ENCODE results near the gene VDR.

The VDR gene

DNA sequence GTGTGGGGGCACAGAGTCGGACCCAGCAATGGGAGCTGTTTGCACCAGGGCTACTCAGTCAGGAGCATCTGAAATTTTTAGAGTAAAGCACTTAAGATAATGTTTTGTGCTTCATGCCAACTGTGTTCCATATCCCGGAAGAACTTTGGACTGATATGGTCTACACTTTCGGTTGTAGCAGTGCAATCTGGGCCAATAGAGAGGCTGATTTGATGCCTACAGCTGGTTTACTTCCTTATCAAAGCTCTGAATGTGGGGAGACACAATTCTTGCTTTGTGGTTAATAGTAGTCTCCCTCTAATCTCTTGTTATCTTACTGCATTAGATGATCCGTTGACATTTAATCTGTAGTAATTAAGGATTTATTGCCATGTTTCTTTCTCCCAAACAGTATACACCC is 7.8 kb upstream of the VDR start:
- Mint-ChIP-seq H3K9me3 (no peaks in the 10 kb centered on the region), H3K36me3 (ENCODE audit: insufficient read depth) (peaks cover 2% of the 10 kb centered on the region), H3K4me3 (no peak overlapping the region), H3K4me1 (no peaks in the 10 kb centered on the region), H3K27ac (ENCODE audit: low read depth) (no peak overlapping the region), H3K27me3 (peaks cover 35% of the 10 kb centered on the region)
- DNase-seq (ENCODE audit: low spot score in 2 of 2) (no peak), ATAC-seq (replicated peaks; ENCODE audit: extremely low read depth, poor library complexity, severe bottlenecking) (no peak)

DNA sequence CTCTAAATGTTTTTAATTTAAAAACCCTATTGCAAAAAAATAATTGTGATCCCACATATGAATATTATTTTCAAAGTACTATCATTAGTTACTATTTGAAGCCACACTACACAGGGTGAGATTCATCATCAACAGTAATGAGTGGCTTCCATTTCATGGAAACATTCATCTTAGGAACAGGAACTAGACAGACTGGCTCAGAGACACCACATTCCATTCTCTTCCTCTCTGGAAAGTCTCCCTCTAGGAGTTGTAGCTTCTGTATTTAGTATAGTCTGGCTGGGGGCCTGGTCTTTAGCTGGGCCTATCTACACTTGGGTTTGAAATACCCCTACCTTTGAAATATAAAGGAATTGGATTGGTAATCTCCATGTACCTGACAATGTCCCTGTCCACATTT is 6.2 kb upstream of the VDR start:
- no peaks in the 10 kb centered on the region for H3K4me1 Mint-ChIP-seq
- ATAC-seq (replicated peaks; ENCODE audit: extremely low read depth, poor library complexity, severe bottlenecking) (no peak), DNase-seq (ENCODE audit: low spot score in 2 of 2) (no peak)
- no peak overlapping the region for H3K27ac Mint-ChIP-seq (ENCODE audit: low read depth)
- H3K36me3 Mint-ChIP-seq (ENCODE audit: insufficient read depth), result peaks cover 2% of the 10 kb centered on the region
- H3K4me3 Mint-ChIP-seq, result no peak overlapping the region
- H3K27me3 Mint-ChIP-seq, result peaks cover 22% of the 10 kb centered on the region
- no peaks in the 10 kb centered on the region for H3K9me3 Mint-ChIP-seq

- Mint-ChIP-seq H3K9me3 (no peaks in the 10 kb centered on the region), H3K4me3 (no peak overlapping the region), H3K27me3 (peaks cover 22% of the 10 kb centered on the region), H3K4me1 (no peaks in the 10 kb centered on the region), H3K36me3 (ENCODE audit: insufficient read depth) (peaks cover 2% of the 10 kb centered on the region), H3K27ac (ENCODE audit: low read depth) (no peak overlapping the region)
- ATAC-seq (replicated peaks; ENCODE audit: extremely low read depth, poor library complexity, severe bottlenecking), result no peak
- DNase-seq (ENCODE audit: low spot score in 2 of 2), result no peak
Measured at GRCh38 chr12:47910486-47910885, 5.7 kb upstream of the VDR start.

- Mint-ChIP-seq H3K36me3 (ENCODE audit: insufficient read depth) (peaks cover 2% of the 10 kb centered on the region), H3K9me3 (no peaks in the 10 kb centered on the region), H3K4me3 (no peak overlapping the region), H3K27ac (ENCODE audit: low read depth) (no peak overlapping the region), H3K4me1 (no peaks in the 10 kb centered on the region), H3K27me3 (peaks cover 21% of the 10 kb centered on the region)
- DNase-seq (ENCODE audit: low spot score in 2 of 2) (no peak), ATAC-seq (replicated peaks; ENCODE audit: extremely low read depth, poor library complexity, severe bottlenecking) (no peak)
Measured at GRCh38 chr12:47909839-47910465, 5.2 kb upstream of the VDR start.

- H3K27me3 Mint-ChIP-seq, result peaks cover 9% of the 10 kb centered on the region
- H3K27ac Mint-ChIP-seq (ENCODE audit: low read depth), result no peak overlapping the region
- DNase-seq (ENCODE audit: low spot score in 2 of 2) (no peak), ATAC-seq (replicated peaks; ENCODE audit: extremely low read depth, poor library complexity, severe bottlenecking) (no peak)
- no peak overlapping the region for H3K4me3 Mint-ChIP-seq
- H3K4me1 Mint-ChIP-seq, result peaks cover 10% of the 10 kb centered on the region
- H3K9me3 Mint-ChIP-seq, result no peaks in the 10 kb centered on the region
- peaks cover 2% of the 10 kb centered on the region for H3K36me3 Mint-ChIP-seq (ENCODE audit: insufficient read depth)
Measured at GRCh38 chr12:47908738-47909137, 3.9 kb upstream of the VDR start.

DNA sequence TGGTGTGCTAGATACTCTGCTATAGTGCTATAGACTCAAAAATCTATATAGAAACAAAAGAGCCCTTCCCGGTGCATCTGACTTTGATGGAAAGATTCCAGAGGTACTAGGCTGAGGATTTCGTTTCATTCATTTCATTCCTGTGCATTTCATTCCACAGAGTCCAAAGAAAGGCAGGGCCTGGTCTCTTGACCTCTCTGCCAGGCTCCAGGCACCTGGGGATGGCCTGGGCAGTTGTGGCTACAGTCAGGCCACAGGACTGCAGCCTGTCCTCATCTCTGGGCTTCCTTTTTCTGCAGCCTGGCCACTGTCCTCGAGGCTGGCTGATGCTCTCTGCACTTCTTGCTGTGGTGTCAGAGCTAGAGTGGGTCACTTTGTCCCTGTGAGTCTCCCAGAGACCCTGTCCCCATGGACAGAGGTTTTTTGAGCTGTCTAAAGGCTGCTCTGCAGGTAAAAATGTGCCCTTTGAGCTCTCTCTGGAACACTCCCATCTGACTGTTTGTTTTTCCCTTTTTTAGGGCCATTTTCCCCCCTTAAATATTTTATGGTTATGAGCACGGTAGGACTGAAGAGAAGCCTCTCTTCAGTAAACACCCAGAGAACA is 3.2 kb upstream of the VDR start:
- peaks cover 2% of the 10 kb centered on the region for H3K36me3 Mint-ChIP-seq (ENCODE audit: insufficient read depth)
- DNase-seq (ENCODE audit: low spot score in 2 of 2) (no peak), ATAC-seq (replicated peaks; ENCODE audit: extremely low read depth, poor library complexity, severe bottlenecking) (no peak)
- H3K4me3 Mint-ChIP-seq, result no peak overlapping the region
- no peaks in the 10 kb centered on the region for H3K9me3 Mint-ChIP-seq
- peaks cover 18% of the 10 kb centered on the region for H3K4me1 Mint-ChIP-seq
- no peak overlapping the region for H3K27ac Mint-ChIP-seq (ENCODE audit: low read depth)
- peaks cover 6% of the 10 kb centered on the region for H3K27me3 Mint-ChIP-seq

DNA sequence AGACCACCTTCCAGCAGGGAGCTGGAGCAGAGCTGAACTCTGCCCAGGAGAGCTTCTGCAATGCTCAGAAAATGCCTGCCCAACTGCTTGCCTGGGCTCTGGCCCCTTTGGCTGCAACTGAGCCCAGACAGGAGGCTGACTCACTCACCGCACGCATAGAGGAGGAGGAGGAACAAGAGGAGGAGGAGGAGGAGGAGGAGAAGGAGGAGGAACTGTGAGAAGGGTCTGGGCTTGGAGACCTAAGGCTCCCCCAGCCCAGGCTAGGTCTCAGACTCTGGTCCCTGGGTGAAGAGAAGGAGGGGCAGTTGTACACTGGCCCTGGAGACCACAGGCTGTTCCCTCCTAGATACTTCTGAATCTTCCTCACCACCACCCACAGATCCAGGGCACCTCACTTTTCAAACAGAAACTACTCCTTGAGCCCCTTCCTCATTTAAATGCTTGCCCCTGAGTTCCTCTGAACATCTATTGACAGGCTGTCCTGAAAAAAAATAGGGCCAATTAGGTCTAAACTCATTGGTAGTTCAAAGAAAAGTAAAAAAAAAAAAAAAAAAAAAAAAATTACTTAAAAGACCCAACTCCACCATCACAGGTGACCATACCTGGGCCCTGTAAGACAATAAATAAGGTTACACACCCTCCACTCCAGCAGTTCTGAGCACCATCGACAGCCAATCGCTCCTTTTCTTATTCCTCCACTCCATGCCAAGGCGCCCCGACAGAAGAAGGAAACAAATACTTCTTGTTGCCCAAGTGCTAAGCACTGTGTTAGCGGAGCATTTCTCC is 674 bp downstream of the VDR start:
- Mint-ChIP-seq H3K4me1 (peaks cover 30% of the 10 kb centered on the region), H3K27ac (ENCODE audit: low read depth) (no peak overlapping the region), H3K9me3 (no peaks in the 10 kb centered on the region), H3K4me3 (peak overlapping the region; percentile 78), H3K27me3 (no peaks in the 10 kb centered on the region), H3K36me3 (ENCODE audit: insufficient read depth) (peaks cover 2% of the 10 kb centered on the region)
- ATAC-seq (replicated peaks; ENCODE audit: extremely low read depth, poor library complexity, severe bottlenecking) (peak; percentile 61), DNase-seq (ENCODE audit: low spot score in 2 of 2) (no peak)

DNA sequence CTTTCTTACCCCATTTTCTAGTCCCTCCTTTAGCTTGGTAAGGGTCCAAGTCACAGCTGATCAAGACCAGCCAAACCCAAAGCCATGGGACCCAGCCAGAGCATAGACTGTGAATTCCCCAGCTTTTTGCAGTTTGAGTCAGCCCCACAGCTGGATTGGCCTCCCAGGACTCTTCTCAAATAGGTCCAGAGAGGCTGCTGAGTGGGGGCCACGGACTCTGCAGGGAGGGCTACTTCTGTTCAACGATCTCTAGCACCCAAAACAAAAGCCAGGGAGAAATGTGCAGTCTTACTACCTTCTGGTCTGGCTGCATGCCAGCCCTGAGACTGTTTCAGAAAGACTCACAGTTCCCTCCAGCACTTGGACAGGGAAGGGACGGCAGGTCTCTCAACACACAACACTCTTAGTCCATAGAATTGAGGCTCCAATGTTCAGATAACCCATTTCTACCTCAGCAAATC is 1.6 kb downstream of the VDR start:
- DNase-seq (ENCODE audit: low spot score in 2 of 2), result no peak
- H3K36me3 Mint-ChIP-seq (ENCODE audit: insufficient read depth), result peaks cover 2% of the 10 kb centered on the region
- peaks cover 30% of the 10 kb centered on the region for H3K4me1 Mint-ChIP-seq
- no peak for ATAC-seq (replicated peaks; ENCODE audit: extremely low read depth, poor library complexity, severe bottlenecking)
- H3K9me3 Mint-ChIP-seq, result no peaks in the 10 kb centered on the region
- H3K4me3 Mint-ChIP-seq, result peak overlapping the region; percentile 78
- no peak overlapping the region for H3K27ac Mint-ChIP-seq (ENCODE audit: low read depth)
- H3K27me3 Mint-ChIP-seq, result no peaks in the 10 kb centered on the region

DNA sequence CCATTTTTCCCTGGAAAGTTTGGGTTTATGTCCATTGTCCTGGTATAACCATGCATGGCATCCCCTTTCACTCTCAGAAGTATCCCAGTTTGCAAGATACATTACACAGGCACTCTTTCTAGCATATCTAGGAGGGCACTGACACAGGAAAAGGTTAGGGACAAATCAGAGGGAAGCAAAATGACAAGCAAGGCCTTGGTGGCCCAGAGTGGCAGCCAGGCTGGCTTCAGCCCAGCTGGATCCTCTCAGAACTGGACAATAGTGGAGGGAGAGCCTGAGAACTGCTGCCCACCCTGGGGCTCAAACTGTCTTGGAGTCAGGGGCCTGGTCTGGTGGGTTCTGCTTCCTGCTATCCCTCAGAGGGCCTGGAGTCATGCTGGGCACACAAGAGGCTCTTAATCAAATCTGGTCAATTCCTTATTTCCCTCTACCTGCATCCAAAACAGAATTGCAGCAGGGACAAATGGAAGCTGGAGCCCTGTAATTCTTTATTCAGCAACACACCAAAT is 2.6 kb downstream of the VDR start:
- H3K27ac Mint-ChIP-seq (ENCODE audit: low read depth), result no peak overlapping the region
- no peak overlapping the region for H3K4me3 Mint-ChIP-seq
- H3K36me3 Mint-ChIP-seq (ENCODE audit: insufficient read depth), result peaks cover 2% of the 10 kb centered on the region
- H3K27me3 Mint-ChIP-seq, result no peaks in the 10 kb centered on the region
- H3K9me3 Mint-ChIP-seq, result no peaks in the 10 kb centered on the region
- peaks cover 30% of the 10 kb centered on the region for H3K4me1 Mint-ChIP-seq
- DNase-seq (ENCODE audit: low spot score in 2 of 2) (no peak), ATAC-seq (replicated peaks; ENCODE audit: extremely low read depth, poor library complexity, severe bottlenecking) (no peak)

GRCh38 chr12:47901718-47902093 is 3.1 kb downstream of the VDR start:
- H3K4me3 Mint-ChIP-seq, result no peak overlapping the region
- H3K4me1 Mint-ChIP-seq, result peaks cover 30% of the 10 kb centered on the region
- H3K27ac Mint-ChIP-seq (ENCODE audit: low read depth), result no peak overlapping the region
- ATAC-seq (replicated peaks; ENCODE audit: extremely low read depth, poor library complexity, severe bottlenecking) (no peak), DNase-seq (ENCODE audit: low spot score in 2 of 2) (no peak)
- no peaks in the 10 kb centered on the region for H3K9me3 Mint-ChIP-seq
- no peaks in the 10 kb centered on the region for H3K27me3 Mint-ChIP-seq
- peaks cover 2% of the 10 kb centered on the region for H3K36me3 Mint-ChIP-seq (ENCODE audit: insufficient read depth)

DNA sequence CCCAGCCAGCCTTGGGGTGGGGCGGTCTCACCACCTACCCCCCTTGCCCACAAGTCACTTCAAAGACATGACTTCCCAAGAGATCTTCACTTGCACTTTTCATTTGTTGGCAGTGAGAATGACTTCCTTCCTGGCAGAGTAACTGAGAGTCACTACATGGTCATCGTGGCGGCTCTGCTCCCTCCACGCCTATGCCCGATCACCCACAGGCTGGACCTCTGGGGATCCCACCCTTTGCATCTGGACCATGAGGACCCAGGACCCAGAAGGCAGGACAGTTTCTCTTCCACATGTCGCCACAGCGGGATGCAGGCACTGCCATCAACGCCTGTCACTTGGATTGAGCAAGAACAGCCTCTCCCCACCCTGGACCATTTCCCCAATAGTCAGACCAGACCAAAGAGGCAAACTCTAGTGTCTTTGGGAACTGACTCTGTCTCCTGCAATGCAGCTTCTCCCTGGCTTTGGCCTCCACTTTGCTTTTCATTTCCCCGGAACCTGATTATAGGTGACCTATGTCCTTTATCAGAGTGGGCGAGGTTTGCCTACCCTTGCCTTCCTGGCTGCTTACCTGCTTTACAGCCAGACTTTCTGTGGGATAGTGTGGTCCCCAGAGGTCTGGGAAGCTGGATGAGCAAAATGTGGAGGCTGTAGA is 3.6 kb downstream of the VDR start:
- Mint-ChIP-seq H3K36me3 (ENCODE audit: insufficient read depth) (peaks cover 2% of the 10 kb centered on the region), H3K4me3 (no peak overlapping the region), H3K27ac (ENCODE audit: low read depth) (no peak overlapping the region), H3K27me3 (peaks cover 2% of the 10 kb centered on the region), H3K4me1 (peaks cover 30% of the 10 kb centered on the region), H3K9me3 (no peaks in the 10 kb centered on the region)
- DNase-seq (ENCODE audit: low spot score in 2 of 2) (no peak), ATAC-seq (replicated peaks; ENCODE audit: extremely low read depth, poor library complexity, severe bottlenecking) (no peak)

GRCh38 chr12:47900131-47901062 is 4.4 kb downstream of the VDR start:
- ATAC-seq (replicated peaks; ENCODE audit: extremely low read depth, poor library complexity, severe bottlenecking) (no peak), DNase-seq (ENCODE audit: low spot score in 2 of 2) (no peak)
- H3K36me3 Mint-ChIP-seq (ENCODE audit: insufficient read depth), result peaks cover 2% of the 10 kb centered on the region
- no peak overlapping the region for H3K4me3 Mint-ChIP-seq
- no peaks in the 10 kb centered on the region for H3K9me3 Mint-ChIP-seq
- peaks cover 10% of the 10 kb centered on the region for H3K27me3 Mint-ChIP-seq
- H3K27ac Mint-ChIP-seq (ENCODE audit: low read depth), result no peak overlapping the region
- H3K4me1 Mint-ChIP-seq, result peaks cover 30% of the 10 kb centered on the region
